GM21737 (cell line): ENCODE data around the gene ASIC4.
A peak's percentile ranks its signal among the peaks of the same experiment; 100 is the strongest.

Experiments
- ATAC-seq: cut with Tn5 transposase; IDR thresholded peaks from one replicate; pipeline ENCODE4 v1.9.1; 2021; ENCODE audit warnings: mild to moderate bottlenecking, moderate library complexity; ENCODE audit not compliant: unreplicated experiment

ASIC4 gene

GRCh38 chr2:219513787-219514186 lies 495 bp upstream of the ASIC4 start:
- no peak for ATAC-seq

GRCh38 chr2:219514836-219515235 lies 554 bp downstream of the ASIC4 start:
- no peak for ATAC-seq

GRCh38 chr2:219515874-219516629 lies 1.8 kb downstream of the ASIC4 start:
- no peak for ATAC-seq

GRCh38 chr2:219516888-219517287 lies 2.6 kb downstream of the ASIC4 start:
- no peak for ATAC-seq

GRCh38 chr2:219517954-219518778 lies 3.9 kb downstream of the ASIC4 start:
- no peak for ATAC-seq

- ATAC-seq: no peak
These were observed 5.2 kb downstream of the ASIC4 start for GRCh38 chr2:219519526-219519916.

- no peak for ATAC-seq
These were observed 5.8 kb downstream of the ASIC4 start for GRCh38 chr2:219520079-219520478.

GRCh38 chr2:219521066-219521880 lies 7.0 kb downstream of the ASIC4 start:
- no peak for ATAC-seq

- no peak for ATAC-seq
These were observed 8.1 kb downstream of the ASIC4 start for GRCh38 chr2:219522111-219523030.

GRCh38 chr2:219523031-219523671 lies 8.9 kb downstream of the ASIC4 start:
- ATAC-seq: no peak

- ATAC-seq: no peak
These were observed 10.5 kb downstream of the ASIC4 start for GRCh38 chr2:219524817-219525216.

GRCh38 chr2:219525533-219526232 lies 11.4 kb downstream of the ASIC4 start:
- no peak for ATAC-seq

- ATAC-seq: no peak
These were observed 12.2 kb downstream of the ASIC4 start for GRCh38 chr2:219526320-219527075.

- no peak for ATAC-seq
These were observed 12.8 kb downstream of the ASIC4 start for GRCh38 chr2:219527076-219527394.

- no peak for ATAC-seq
These were observed 13.2 kb downstream of the ASIC4 start for GRCh38 chr2:219527472-219527871.

GRCh38 chr2:219530048-219530963 lies 16.0 kb downstream of the ASIC4 start:
- peak; percentile 75 for ATAC-seq

GRCh38 chr2:219531639-219532377 lies 17.5 kb downstream of the ASIC4 start:
- no peak for ATAC-seq
